Stimulated activated CD8-positive, alpha-beta memory T cell treated with anti-CD3 and anti-CD28 coated beads, Interleukin-12 subunit alpha, Interleukin-12 subunit beta, amount 100 ng/mL, for 1 hour (primary cell): ENCODE measurements around the gene FBXW10.
"Not testable (repeated sequence)": the region's sequence is repeated elsewhere in the genome, so short reads cannot be mapped to it uniquely, and the experiment has no call there.

Source experiments
- DNase-seq: peaks from one replicate; pipeline ENCODE4 v3.0.0-alpha.2; 2020; ENCODE audit warnings: low read depth

Gene FBXW10

DNA sequence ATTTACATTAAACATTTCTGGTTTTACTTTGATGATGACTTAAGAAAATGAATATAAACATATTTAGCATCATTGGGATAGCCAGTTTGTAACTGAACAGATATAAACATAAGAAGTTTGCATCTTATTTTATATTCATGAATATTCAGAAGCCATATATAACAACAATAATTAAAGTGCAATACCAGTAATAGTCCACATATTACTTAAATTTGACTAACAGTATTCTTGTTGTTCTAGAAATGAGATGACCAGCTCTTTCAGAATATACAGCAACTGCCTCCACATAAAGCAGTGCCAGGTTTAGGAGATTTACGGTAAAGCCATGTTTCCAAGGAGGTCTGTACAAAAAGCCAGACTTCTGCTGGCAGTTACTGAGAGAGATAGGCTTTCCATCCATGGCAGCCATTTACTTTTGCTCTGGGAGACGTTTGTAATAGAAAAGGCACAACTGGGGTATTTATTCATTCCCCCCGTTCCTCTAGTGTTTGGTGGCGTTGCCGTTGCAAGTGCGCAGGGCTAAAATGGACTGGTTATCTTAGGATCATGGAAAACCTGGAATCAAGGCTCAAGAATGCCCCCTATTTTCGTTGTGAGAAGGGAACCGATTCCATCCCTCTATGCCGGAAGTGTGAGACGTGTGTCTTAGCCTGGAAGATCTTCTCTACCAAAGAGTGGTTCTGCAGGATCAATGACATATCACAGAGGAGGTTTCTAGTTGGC lies at the start of gene FBXW10:
TSS of gene FBXW10 (plus strand) at position 356 of the 723 bp plus-strand sequence. CDS start at position 547, 191 bp downstream.
- not testable (repeated sequence) for DNase-seq

GRCh38 chr17:18695143-18695542 lies 48.7 kb upstream of the FBXW10 start:
- DNase-seq: not testable (repeated sequence)

DNA sequence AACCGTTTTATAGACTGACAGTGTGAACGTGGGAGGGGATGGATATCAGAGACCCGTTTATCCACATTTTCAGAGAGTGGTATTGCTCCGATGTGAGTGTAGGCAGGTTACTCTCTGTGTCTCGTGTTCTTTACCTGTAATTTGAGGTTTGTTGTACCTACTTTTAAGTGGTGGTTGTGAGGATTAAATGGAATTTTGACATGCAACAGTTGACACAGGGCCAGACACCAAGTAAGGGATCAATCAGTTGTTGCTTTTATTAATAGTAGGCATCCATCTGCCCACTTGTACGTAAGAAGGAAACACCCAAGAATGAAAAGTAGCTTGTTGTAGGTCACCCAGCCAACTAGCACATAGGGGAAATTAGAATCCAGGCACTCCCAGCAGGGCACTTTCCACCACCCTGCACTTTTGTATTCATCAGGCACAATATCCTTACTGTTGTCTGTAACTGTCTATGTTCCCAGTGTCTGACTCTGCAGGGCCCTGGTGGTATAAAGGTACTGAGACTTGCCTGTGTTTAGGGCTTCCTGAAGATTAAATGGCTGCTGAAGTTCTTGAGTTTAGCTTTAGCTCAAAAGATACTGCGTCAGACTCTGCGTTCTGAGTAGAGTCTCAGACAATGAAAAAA lies 45.3 kb upstream of the FBXW10 start:
- DNase-seq: not testable (repeated sequence)

- DNase-seq: not testable (repeated sequence)
These were observed 37.9 kb upstream of the FBXW10 start for GRCh38 chr17:18705955-18706354.

GRCh38 chr17:18708215-18708614 lies 35.6 kb upstream of the FBXW10 start:
- DNase-seq: not testable (repeated sequence)

DNA sequence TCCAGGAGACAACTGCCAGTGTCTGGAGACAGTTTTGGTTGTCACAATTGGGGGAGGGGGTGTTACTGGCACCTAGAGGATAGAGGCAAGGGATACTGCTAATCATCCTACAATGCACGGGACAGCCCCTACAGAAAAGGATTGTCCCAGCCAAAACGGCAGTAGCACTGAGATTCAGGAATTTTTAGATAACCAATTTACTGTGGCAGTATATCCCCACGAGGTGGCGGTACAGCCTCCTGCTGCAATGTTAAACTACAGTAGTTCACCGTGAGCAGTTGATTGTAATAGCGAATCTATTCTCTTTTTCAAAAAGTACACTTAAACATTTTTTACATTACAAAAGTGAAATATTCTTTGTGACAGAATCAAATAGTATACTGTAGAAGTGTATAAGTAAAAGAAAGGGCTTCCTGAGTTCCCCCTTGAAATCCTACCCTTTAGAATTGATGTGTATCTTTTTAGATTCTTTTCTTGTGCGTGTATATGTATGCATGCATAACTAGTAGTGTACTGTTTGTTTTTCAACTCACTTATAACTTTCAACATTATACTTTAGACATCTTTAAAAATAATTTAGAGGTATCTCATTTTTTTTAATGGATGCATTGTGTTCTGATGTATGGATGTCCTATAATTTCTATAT lies 31.4 kb upstream of the FBXW10 start:
- peak; percentile 33 for DNase-seq

- not testable (repeated sequence) for DNase-seq
These were observed 25.0 kb upstream of the FBXW10 start for GRCh38 chr17:18718643-18719427.

DNA sequence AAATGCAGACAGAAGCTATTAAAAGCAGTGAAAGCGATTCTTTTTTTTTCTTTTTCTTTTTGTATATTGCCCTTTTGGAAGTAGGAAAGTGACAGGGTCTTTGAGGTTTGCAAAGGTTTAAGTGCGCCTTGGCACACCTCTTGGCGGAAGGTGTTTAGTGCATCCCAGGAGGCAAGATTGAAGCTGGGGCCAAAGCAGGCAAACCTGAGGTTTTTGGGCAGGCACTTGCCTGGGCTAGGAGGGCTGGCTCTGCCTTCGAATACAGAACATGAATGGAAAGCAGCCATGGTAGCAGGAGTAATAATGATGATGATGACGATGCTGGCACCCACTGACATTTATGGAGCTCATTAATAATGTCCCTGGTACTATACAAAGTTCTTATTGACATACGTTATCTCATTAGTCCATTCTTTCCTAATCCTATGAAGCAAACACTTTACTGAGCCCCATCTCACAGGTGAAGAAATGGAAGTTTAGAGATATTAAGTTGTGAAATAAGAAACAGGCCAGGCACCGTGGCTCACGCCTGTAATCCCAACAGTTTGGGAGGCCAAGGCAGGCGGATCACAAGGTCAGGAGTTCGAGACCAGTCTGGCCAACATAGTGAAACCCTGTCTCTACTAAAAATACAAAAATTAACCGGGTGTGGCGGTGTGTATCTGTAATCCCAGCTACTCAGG lies 24.3 kb upstream of the FBXW10 start:
- not testable (repeated sequence) for DNase-seq

DNA sequence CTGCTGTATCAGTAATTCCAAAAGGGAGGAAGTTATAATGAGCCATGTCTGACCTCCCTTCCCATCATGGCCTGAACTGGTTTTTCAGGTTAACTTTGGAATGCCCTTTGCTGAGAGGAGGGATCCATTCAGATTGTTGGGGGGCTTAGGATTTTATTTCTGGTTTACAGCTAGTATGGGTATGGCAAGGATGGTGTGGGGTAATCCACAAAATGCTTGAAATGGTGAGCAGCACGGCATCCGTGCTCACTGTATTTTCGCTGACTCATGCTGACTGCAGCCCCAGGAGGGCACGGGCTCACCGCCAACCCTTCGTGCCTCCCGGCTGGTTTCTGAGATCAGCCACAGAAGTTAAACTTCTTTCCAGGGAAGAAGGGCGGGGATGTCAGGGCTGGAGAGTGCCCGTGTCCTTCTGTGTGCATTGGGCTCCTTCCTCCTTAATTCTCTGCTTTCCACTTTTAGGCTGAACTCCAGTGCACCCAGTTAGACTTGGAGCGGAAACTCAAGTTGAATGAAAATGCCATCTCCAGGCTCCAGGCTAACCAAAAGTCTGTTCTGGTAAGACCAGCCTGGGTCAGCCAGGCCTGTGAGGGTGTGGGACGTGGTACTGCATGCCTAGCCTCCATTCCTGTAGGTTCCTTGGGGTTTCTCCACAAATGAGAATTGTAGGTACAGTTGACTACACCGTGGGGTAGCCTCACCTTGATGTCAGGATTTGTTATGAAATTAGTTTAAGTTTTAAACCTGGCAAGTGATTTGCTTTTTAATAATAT lies 21.9 kb upstream of the FBXW10 start:
- not testable (repeated sequence) for DNase-seq

DNA sequence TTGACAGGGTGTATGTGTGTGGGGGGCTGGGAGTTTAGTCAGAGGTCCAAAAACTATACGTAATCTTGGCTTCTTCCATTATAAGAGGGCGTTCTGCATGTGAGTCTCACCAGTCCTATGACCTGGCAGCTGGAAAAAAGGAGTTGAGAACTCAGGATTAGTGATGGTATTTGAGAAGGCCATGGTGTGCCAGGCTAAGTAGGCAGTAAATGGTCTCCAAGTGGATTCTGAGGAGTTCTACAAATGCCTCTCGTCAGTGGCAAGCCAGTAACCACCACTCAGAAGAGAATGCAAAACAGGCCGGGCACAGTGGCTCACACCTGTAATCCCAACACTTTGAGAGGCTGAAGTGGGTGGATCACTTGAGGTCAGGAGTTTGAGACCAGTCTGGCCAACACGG lies 21.2 kb upstream of the FBXW10 start:
- not testable (repeated sequence) for DNase-seq

- DNase-seq: not testable (repeated sequence)
These were observed 20.3 kb upstream of the FBXW10 start for GRCh38 chr17:18723509-18723908.

DNA sequence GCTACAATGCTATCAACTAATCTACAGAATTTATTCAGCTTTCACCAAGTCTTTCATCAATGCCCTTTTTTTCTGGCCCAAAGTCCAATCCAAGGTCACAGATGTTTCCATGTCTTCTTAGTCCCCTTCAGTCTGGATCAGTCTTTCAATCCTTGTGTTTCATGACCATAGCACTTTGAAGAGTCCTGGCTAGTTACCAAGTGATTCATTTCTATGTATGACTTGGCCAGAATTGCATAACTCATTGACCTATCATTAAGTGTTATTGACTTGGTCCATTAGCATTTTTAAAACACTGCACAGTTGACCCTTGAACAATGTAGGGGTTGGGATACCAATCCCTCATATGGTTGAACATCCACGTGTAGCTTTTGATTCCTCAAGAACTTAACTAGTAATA lies 11.4 kb upstream of the FBXW10 start:
- DNase-seq: not testable (repeated sequence)

GRCh38 chr17:18733350-18733749 lies 10.5 kb upstream of the FBXW10 start:
- not testable (repeated sequence) for DNase-seq

- DNase-seq: not testable (repeated sequence)
These were observed 4.0 kb upstream of the FBXW10 start for GRCh38 chr17:18739616-18740391.

GRCh38 chr17:18741228-18741627 lies 2.6 kb upstream of the FBXW10 start:
- not testable (repeated sequence) for DNase-seq

GRCh38 chr17:18744726-18745125 lies 872 bp downstream of the FBXW10 start:
- DNase-seq: not testable (repeated sequence)

- DNase-seq: not testable (repeated sequence)
These were observed 2.7 kb downstream of the FBXW10 start for GRCh38 chr17:18746551-18746950.

DNA sequence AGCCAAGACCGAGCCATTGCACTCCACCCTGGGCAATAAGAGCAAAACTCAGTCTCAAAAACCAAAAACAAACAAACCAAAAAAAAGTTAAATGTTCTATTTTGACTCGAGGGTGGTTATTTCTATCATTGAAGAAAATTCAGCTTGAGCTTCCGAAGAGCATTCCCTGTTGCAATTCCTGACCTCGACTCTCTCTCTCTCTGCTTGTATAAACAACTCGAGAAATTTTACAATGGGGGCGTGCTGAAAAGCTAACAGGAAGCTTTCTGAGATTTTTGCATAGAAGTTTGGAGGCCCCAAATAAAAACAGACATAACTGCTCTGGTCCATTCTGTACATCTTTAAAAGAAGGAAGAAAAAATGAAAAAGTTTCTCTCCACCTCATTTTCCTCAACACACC lies 3.6 kb downstream of the FBXW10 start:
- DNase-seq: not testable (repeated sequence)

- not testable (repeated sequence) for DNase-seq
These were observed 6.4 kb downstream of the FBXW10 start for GRCh38 chr17:18750242-18750641.
